Gastroesophageal sphincter (tissue), 4 donors: Measurements from ENCODE around the gene VMAC. TPM values are rescaled to one million over a fixed set of nuclear protein-coding genes. Genes with fewer than 3 reads are reported as not detected.

Experiments used
- ATAC-seq: fragments of 150-250 bp; one replicate; pipeline ENCODE4 v1.9.1; 2016; ENCODE audit warnings: mild to moderate bottlenecking, moderate library complexity
- H3K27ac ChIP-seq, 4 donors: fragments of 200-600 bp; sonication (generic) in 3 of 4; 1 replicate in 3 of 4; 2 replicates in 1 of 4; pipeline ENCODE4 v1.5.1; 2016 to 2019
- H3K27me3 ChIP-seq: fragments of 200-600 bp; sonication (generic); one replicate; pipeline ENCODE4 v1.5.1; 2019
- H3K36me3 ChIP-seq, 2 donors: fragments of 200-600 bp; sonication (generic); one replicate each; pipeline ENCODE4 v1.5.1; 2019; ENCODE audit warnings: control low read depth in 1 of 2
- H3K4me1 ChIP-seq, 3 donors: fragments of 200-600 bp; sonication (generic); 1 replicate in 2 of 3; 2 replicates in 1 of 3; pipeline ENCODE4 v1.5.1; 2016 to 2019; ENCODE audit warnings: control low read depth in 2 of 3
- H3K4me3 ChIP-seq, 2 donors: fragments of 200-600 bp; sonication (generic); one replicate each; pipeline ENCODE4 v1.5.1; 2019; ENCODE audit warnings: mild to moderate bottlenecking in 1 of 2, moderate library complexity in 1 of 2
- H3K9me3 ChIP-seq, 3 donors: fragments of 200-600 bp; sonication (generic); one replicate each; pipeline ENCODE4 v1.5.1; 2017 to 2019; ENCODE audit warnings: control low read depth in 2 of 3
- CTCF ChIP-seq, 4 experiments: fragments of 200-600 bp in 2 of 4; fragments of 450-650 bp in 2 of 4; sonication (generic) in 1 of 4; IDR thresholded peaks; one replicate each; pipeline ENCODE4 v1.5.1; 2017 to 2019; ENCODE audit warnings: antibody characterized with exemption in 4 of 4, mild to moderate bottlenecking in 2 of 4, moderate library complexity in 2 of 4
- EP300 ChIP-seq: sonication (generic); formaldehyde crosslinking; IDR thresholded peaks from one replicate; pipeline ENCODE4 v1.6.1; 2017; ENCODE audit warnings: antibody characterized with exemption, mild to moderate bottlenecking
- POLR2A ChIP-seq, 2 donors: fragments of 450-650 bp; IDR thresholded peaks; one replicate each; pipeline ENCODE4 v1.6.1; 2017; ENCODE audit warnings: antibody characterized with exemption in 2 of 2, mild to moderate bottlenecking in 2 of 2, moderate library complexity in 1 of 2
- POLR2AphosphoS5 ChIP-seq: sonication (generic); formaldehyde crosslinking; IDR thresholded peaks from one replicate; pipeline ENCODE4 v1.6.1; 2017; ENCODE audit warnings: antibody characterized with exemption
- WGBS, 2 donors: methylation state at CpG; one replicate each; pipeline ENCODE4 v1.1.5; 2018; ENCODE audit warnings: low coverage in 1 of 2; 5-methylcytosine and 5-hydroxymethylcytosine counted together
- total RNA-seq, 4 donors: library from RNA; depleted of rRNA; stranded (reverse); fragments of >200 nt; gene quantifications; one replicate each; pipeline ENCODE4 v1.1.0, GENCODE V29; 2016

The VMAC gene
- total RNA-seq, 4 donors from 2014 or later: 5.0 to 9.3 (median 8.0) TPM

GRCh38 chr19:5892772-5893275, 11.8 kb upstream of the VMAC start:
- peaks cover 0 to 39% of the 10 kb centered on the region in 2 donors for H3K36me3 ChIP-seq
- H3K9me3 ChIP-seq: no peaks in the 10 kb centered on the region
- no peak for ATAC-seq
- H3K27ac ChIP-seq: peak overlapping the region in 2 of 4 donors; percentile 25 to 27
- H3K4me3 ChIP-seq: no peak overlapping the region
- H3K27me3 ChIP-seq: peaks cover 16% of the 10 kb centered on the region
- no peak for TF ChIP-seq CTCF (IDR thresholded peaks at IDR 0.05)
- TF ChIP-seq POLR2AphosphoS5: no peak
- TF ChIP-seq EP300: no peak
- TF ChIP-seq POLR2A (IDR thresholded peaks at IDR 0.05): no peak
- peaks cover 0 to 49% (median 20%) of the 10 kb centered on the region in 3 donors for H3K4me1 ChIP-seq
- WGBS, 2 donors: 65% methylated on average over 6 of the region's 15 CpGs; no CpG with 5 or more reads in 1 of the 2 donors

DNA sequence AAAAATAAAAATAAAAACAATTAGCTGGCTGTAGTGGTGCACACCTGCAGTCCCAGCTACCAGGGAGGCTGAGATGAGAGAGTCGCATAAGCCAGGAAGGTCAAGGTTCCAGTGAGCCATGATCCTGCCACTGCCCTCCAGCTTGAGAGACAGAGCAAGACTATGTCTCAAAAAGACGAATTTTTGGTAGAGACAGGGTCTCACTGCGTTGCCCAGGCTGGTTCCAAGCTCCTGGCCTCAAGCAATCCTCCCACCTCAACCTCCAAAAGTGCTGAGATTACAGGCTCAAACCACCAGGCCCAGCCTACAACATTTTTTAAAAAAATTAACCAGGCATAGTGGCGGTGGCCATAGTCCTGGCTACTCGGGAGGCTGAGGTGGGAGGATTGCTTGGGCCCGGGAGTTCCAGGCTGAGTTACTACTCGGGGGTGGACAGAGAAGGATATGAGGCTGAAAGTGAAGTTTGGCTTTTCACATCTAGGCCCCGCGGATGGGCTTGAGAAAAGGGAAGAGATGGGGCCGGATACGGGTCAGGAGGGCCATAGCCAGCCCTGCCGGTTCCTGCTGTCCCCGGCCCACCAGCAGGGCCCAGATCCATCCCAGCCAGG, 11.3 kb upstream of the VMAC start:
- TF ChIP-seq POLR2AphosphoS5 (no peak), EP300 (no peak), POLR2A (IDR thresholded peaks at IDR 0.05) (no peak), CTCF (IDR thresholded peaks at IDR 0.05) (no peak)

GRCh38 chr19:5893907-5894703, 10.6 kb upstream of the VMAC start:
- no peak for ATAC-seq
- peaks cover 0 to 54% (median 20%) of the 10 kb centered on the region in 3 donors for H3K4me1 ChIP-seq

More for the DNA sequence above, 11.3 kb upstream of the VMAC start:
- Histone ChIP-seq H3K4me1 (peaks cover 0 to 54% (median 20%) of the 10 kb centered on the region in 3 donors), H3K4me3 (no peak overlapping the region), H3K36me3 (peaks cover 0 to 39% of the 10 kb centered on the region in 2 donors), H3K27me3 (peaks cover 16% of the 10 kb centered on the region), H3K9me3 (no peaks in the 10 kb centered on the region), H3K27ac (peak overlapping the region in 2 of 4 donors; percentile 25 to 27)
- ATAC-seq: no peak
- 62 to 100% methylated on average over 1 to 7 of the region's 13 CpGs for WGBS, 2 donors

GRCh38 chr19:5894704-5895349, 9.8 kb upstream of the VMAC start:
- TF ChIP-seq POLR2A (IDR thresholded peaks at IDR 0.05) (no peak), POLR2AphosphoS5 (no peak), CTCF (IDR thresholded peaks at IDR 0.05) (no peak), EP300 (no peak)
- H3K27me3 ChIP-seq: peaks cover 16% of the 10 kb centered on the region
- H3K9me3 ChIP-seq: no peaks in the 10 kb centered on the region
- 80 to 100% methylated on average over 1 to 2 of the region's 28 CpGs for WGBS, 2 donors
- peaks cover 0 to 41% of the 10 kb centered on the region in 2 donors for H3K36me3 ChIP-seq
- H3K27ac ChIP-seq: peak overlapping the region in 1 of 4 donors; percentile 25
- peaks cover 0 to 50% (median 20%) of the 10 kb centered on the region in 3 donors for H3K4me1 ChIP-seq
- ATAC-seq: no peak
- H3K4me3 ChIP-seq: no peak overlapping the region

More at GRCh38 chr19:5893907-5894703, 10.6 kb upstream of the VMAC start:
- H3K36me3 ChIP-seq: peaks cover 0 to 39% of the 10 kb centered on the region in 2 donors
- no peaks in the 10 kb centered on the region for H3K9me3 ChIP-seq
- TF ChIP-seq POLR2A (IDR thresholded peaks at IDR 0.05) (no peak), EP300 (no peak), POLR2AphosphoS5 (no peak), CTCF (IDR thresholded peaks at IDR 0.05) (no peak)
- H3K27ac ChIP-seq: peak overlapping the region in 2 of 4 donors; percentile 25 to 27
- no peak overlapping the region for H3K4me3 ChIP-seq
- WGBS, 2 donors: 75 to 80% methylated on average over 2 to 8 of the region's 28 CpGs
- peaks cover 16% of the 10 kb centered on the region for H3K27me3 ChIP-seq
